Thyroid gland (tissue), 4 donors: ENCODE measurements around the gene DNER. TPM values are rescaled to one million over a fixed set of nuclear protein-coding genes. Genes with fewer than 3 reads are reported as not detected.

Source experiments
- DNase-seq, 2 donors: peaks; one replicate each; pipeline ENCODE4 v3.0.0-alpha.2; 2019
- H3K27ac ChIP-seq, 3 donors: fragments of 200-600 bp; sonication (generic); 1 replicate in 2 of 3; 2 replicates in 1 of 3; pipeline ENCODE4 v1.5.1; 2016 to 2019; ENCODE audit warnings: mild to moderate bottlenecking in 1 of 3, moderate library complexity in 1 of 3
- H3K27me3 ChIP-seq: fragments of 200-600 bp; sonication (generic); one replicate; pipeline ENCODE4 v1.5.1; 2019
- H3K36me3 ChIP-seq, 2 donors: fragments of 200-600 bp; sonication (generic); one replicate each; pipeline ENCODE4 v1.5.1; 2016 to 2019
- H3K4me1 ChIP-seq, 2 donors: fragments of 200-600 bp; sonication (generic); one replicate each; pipeline ENCODE4 v1.5.1; 2017 to 2019
- H3K4me3 ChIP-seq, 3 donors: fragments of 200-600 bp; sonication (generic); replicated peaks in 1 of 3; 1 replicate in 2 of 3; 2 replicates in 1 of 3; pipeline ENCODE4 v1.5.1; 2016; ENCODE audit warnings: mild to moderate bottlenecking in 1 of 3
- H3K9me3 ChIP-seq: fragments of 200-600 bp; sonication (generic); one replicate; pipeline ENCODE4 v1.5.1; 2017
- POLR2A ChIP-seq, 2 donors: fragments of 450-650 bp; IDR thresholded peaks; one replicate each; pipeline ENCODE4 v1.6.1; 2017; ENCODE audit warnings: antibody characterized with exemption in 2 of 2, mild to moderate bottlenecking in 2 of 2, moderate library complexity in 1 of 2
- WGBS, 2 donors: methylation state at CpG; one replicate each; pipeline ENCODE4 v1.1.5; 2017; 5-methylcytosine and 5-hydroxymethylcytosine counted together
- intact Hi-C: fragments of 100-400 bp; cut with DNase I; formaldehyde crosslinking; loops from one replicate; pipeline ENCODE4 v1.15.1; 2023
- total RNA-seq, 4 donors: library from RNA; depleted of rRNA; stranded (reverse); fragments of >200 nt; gene quantifications; one replicate each; pipeline ENCODE4 v1.2.3, GENCODE V29; 2016
- TF ChIP-seq, protein P1 (sequence below), 6 experiments: fragments of 200-600 bp in 3 of 6; fragments of 450-650 bp in 3 of 6; sonication (generic) in 3 of 6; IDR thresholded peaks; one replicate each; pipeline ENCODE4 v1.5.1; 2016 to 2019; ENCODE audit warnings: antibody characterized with exemption in 6 of 6, mild to moderate bottlenecking in 2 of 6, inconsistent platforms in 1 of 6, moderate library complexity in 1 of 6

Gene DNER
- total RNA-seq, 4 donors from 2014 or later: 0.13 to 0.93 (median 0.42) TPM; not detected in 1

- 59 to 66% methylated on average over 11 of the region's 11 CpGs for WGBS, 2 donors
- H3K27me3 ChIP-seq: no peaks in the 10 kb centered on the region
- intact Hi-C loops: no loop called here
- no peak for DNase-seq
- no peaks in the 10 kb centered on the region for H3K4me1 ChIP-seq
- no peaks in the 10 kb centered on the region for H3K9me3 ChIP-seq
- H3K4me3 ChIP-seq: no peak overlapping the region
- TF ChIP-seq, protein P1, sequence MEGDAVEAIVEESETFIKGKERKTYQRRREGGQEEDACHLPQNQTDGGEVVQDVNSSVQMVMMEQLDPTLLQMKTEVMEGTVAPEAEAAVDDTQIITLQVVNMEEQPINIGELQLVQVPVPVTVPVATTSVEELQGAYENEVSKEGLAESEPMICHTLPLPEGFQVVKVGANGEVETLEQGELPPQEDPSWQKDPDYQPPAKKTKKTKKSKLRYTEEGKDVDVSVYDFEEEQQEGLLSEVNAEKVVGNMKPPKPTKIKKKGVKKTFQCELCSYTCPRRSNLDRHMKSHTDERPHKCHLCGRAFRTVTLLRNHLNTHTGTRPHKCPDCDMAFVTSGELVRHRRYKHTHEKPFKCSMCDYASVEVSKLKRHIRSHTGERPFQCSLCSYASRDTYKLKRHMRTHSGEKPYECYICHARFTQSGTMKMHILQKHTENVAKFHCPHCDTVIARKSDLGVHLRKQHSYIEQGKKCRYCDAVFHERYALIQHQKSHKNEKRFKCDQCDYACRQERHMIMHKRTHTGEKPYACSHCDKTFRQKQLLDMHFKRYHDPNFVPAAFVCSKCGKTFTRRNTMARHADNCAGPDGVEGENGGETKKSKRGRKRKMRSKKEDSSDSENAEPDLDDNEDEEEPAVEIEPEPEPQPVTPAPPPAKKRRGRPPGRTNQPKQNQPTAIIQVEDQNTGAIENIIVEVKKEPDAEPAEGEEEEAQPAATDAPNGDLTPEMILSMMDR (IDR thresholded peaks at IDR 0.05): no peak
- TF ChIP-seq POLR2A (IDR thresholded peaks at IDR 0.05): no peak
- H3K27ac ChIP-seq: peak overlapping the region in 2 of 3 donors; percentile 47 to 60
- no peaks in the 10 kb centered on the region for H3K36me3 ChIP-seq
These were observed 268.7 kb downstream of the DNER start for GRCh38 chr2:229445501-229446211.

DNA sequence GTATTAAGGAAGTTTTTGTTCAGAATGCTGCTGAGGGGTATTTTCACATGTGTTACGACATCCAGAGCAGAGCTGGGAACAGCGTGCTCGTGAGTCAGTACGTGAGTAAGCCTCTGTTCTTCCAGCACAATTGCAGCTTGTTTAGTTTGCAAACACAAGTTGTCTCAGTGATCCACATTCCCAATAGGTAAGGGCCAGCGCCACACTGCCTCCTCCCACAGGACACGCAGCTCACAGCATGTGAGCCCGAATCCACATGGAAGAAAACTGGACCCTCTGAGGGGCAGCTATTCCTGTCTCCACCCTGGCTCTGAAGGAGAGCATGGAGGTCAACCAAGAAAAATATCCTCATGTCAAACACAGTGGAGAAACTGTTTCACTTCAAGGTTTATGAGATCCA lies 269.3 kb downstream of the DNER start:
- Histone ChIP-seq H3K36me3 (no peaks in the 10 kb centered on the region), H3K27me3 (no peaks in the 10 kb centered on the region), H3K27ac (peak overlapping the region in 2 of 3 donors; percentile 47 to 64), H3K4me1 (no peaks in the 10 kb centered on the region), H3K9me3 (no peaks in the 10 kb centered on the region), H3K4me3 (no peak overlapping the region)
- no peak for TF ChIP-seq POLR2A (IDR thresholded peaks at IDR 0.05)
- TF ChIP-seq, protein P1 (IDR thresholded peaks at IDR 0.05): no peak
- intact Hi-C loops: no loop called here
- peak; percentile 18 to 26 for DNase-seq
- WGBS, 2 donors: 51 to 56% methylated on average over 7 of the region's 7 CpGs

DNA sequence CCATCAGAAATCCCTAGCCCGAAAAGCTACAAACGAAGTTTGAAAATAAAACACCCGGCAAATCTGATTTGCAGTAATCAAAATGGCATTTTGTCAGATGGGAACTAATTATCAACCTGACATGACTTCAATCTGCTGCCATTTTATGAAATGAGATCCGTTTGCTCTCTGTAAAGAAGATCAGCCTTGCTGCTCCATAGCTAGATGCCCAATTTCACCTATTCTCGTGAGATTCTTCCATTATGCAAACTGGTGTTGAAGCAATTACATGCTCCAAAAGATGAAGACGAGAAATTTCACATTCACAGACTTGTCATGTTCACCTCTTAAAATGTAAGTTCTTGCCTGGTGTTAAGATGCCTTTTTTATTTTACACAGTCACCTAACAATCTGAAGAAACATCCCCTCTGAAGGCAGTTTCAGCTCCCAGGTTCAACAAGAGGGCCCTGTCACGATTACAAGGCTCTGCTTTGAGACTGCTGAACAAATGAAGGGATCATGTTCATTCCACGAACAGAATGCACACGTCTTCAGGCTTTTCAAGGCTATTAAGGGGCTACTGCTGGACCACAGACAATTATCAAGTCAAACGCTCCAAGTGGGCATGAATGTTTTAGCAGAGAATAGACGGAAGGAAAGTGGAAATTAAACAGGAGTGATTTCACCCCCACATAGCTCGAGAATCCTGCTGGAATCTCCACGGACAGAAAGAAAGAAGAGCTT lies 270.6 kb downstream of the DNER start:
- TF ChIP-seq, protein P1 (IDR thresholded peaks at IDR 0.05): no peak
- no peak for TF ChIP-seq POLR2A (IDR thresholded peaks at IDR 0.05)
- Histone ChIP-seq H3K4me1 (no peaks in the 10 kb centered on the region), H3K4me3 (no peak overlapping the region), H3K27me3 (no peaks in the 10 kb centered on the region), H3K36me3 (no peaks in the 10 kb centered on the region), H3K27ac (peak overlapping the region in 2 of 3 donors; percentile 47 to 64), H3K9me3 (no peaks in the 10 kb centered on the region)
- WGBS, 2 donors: 79 to 87% methylated on average over 13 of the region's 13 CpGs
- intact Hi-C loops: no loop called here
- no peak for DNase-seq

DNA sequence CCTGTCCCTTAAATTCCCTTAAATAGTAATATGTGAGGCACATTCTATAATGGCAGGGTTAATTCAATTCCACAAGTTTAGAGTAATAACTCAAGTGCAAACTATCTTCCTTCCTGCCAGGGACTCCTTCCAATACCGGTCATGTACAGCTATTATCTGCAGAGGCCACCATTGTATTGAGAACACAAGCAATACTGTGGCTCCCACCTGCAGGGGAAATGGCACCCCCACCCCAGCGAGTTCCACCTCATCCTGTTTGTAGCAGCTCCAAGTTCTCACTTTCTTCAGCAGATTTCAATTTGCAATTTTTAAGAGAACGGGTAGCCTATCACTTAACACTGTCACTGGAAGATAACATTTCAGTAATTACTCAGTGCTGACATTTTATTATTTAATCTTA lies 271.2 kb downstream of the DNER start:
- Histone ChIP-seq H3K27me3 (no peaks in the 10 kb centered on the region), H3K4me3 (no peak overlapping the region), H3K9me3 (no peaks in the 10 kb centered on the region), H3K36me3 (no peaks in the 10 kb centered on the region), H3K4me1 (no peaks in the 10 kb centered on the region), H3K27ac (no peak overlapping the region)
- TF ChIP-seq, protein P1 (IDR thresholded peaks at IDR 0.05): no peak
- TF ChIP-seq POLR2A (IDR thresholded peaks at IDR 0.05): no peak
- DNase-seq: no peak
- intact Hi-C loops: no loop called here
- WGBS, 2 donors: 73 to 77% methylated on average over 3 of the region's 3 CpGs
